GM23338 (cell line): Measurements from ENCODE around the gene L2HGDH.

Source experiments
- CREB1 ChIP-seq: fragments of 250-450 bp; sonication (Bioruptor Pico); IDR thresholded peaks from 2 replicates; pipeline ENCODE4 v1.5.0; 2020; ENCODE audit warnings: low read depth, mild to moderate bottlenecking, moderate library complexity
- CTCF ChIP-seq, 2 experiments: fragments of 200-600 bp in 1 of 2; sonication (generic) in 1 of 2; conservative IDR thresholded peaks; 2 replicates each; pipeline versions ENCODE4 v1.5.1 to v1.6.1; 2016 to 2017; ENCODE audit warnings: antibody characterized with exemption in 2 of 2, low read depth in 2 of 2, mild to moderate bottlenecking in 2 of 2, moderate library complexity in 1 of 2
- EZH2 ChIP-seq: fragments of 200-600 bp; sonication (generic); IDR thresholded peaks from one replicate; pipeline ENCODE4 v1.8.0; 2017; ENCODE audit warnings: antibody characterized with exemption, mild to moderate bottlenecking, low read depth; ENCODE audit not compliant: unreplicated experiment
- REST ChIP-seq: IDR thresholded peaks from one replicate; pipeline ENCODE4 v1.6.1; 2018; ENCODE audit warnings: antibody characterized with exemption; ENCODE audit not compliant: unreplicated experiment

- TF ChIP-seq CTCF (conservative IDR thresholded peaks at IDR 0.05; ENCODE audit: low read depth in 2 of 2) (no peak), EZH2 (no peak), REST (no peak), CREB1 (CRISPR knock-in tag) (no peak)
These were observed 78.7 kb downstream of the L2HGDH start for GRCh38 chr14:50233166-50233950.
